Left renal pelvis (tissue), 4 donors: ENCODE data around the gene SYAP1. TPM values are rescaled to one million over a fixed set of nuclear protein-coding genes. Genes with fewer than 3 reads are reported as not detected.
A peak's percentile ranks its signal among the peaks of the same experiment; 100 is the strongest.
"Not testable (repeated sequence)": the region's sequence is repeated elsewhere in the genome, so short reads cannot be mapped to it uniquely, and the experiment has no call there.

Source experiments
- DNase-seq, 4 donors: peaks; one replicate each; pipeline ENCODE4 v3.0.0-alpha.2; 2013; ENCODE audit warnings: low read depth in 4 of 4, low spot score in 3 of 4
- polyA plus RNA-seq, 4 donors: library from polyadenylated mRNA; unstranded; fragments of 120-200 nt; gene quantifications; one replicate each; pipeline ENCODE4 v1.2.1, GENCODE V29; 2013; ENCODE audit not compliant: insufficient read length in 4 of 4

The SYAP1 gene
- polyA plus RNA-seq, 4 donors: 18.5 to 35.3 (median 32.2) TPM

- DNase-seq: no peak
Observed at GRCh38 chrX:16772460-16772859, 53.0 kb downstream of the SYAP1 start.

- DNase-seq: no peak
Observed at GRCh38 chrX:16774746-16775145, 55.3 kb downstream of the SYAP1 start.

DNA sequence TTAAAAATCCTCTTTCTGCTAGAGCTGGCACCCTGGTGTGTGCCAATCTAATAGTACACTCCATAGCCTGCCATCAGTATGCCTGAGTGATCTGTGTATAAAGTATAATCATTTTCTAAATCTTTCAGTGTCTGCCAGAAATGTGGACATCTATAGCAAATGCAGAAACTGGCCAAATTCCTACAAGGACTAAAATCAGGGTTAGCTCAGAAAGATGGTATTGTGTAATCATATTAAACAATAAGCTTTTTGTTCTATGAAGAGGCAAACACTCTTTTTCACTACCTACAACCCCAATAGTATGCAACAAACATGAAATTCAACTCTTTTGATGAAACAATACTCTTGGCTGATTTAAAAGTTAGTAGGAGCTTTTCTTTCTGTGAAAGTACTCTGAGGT, 59.1 kb downstream of the SYAP1 start:
- no peak for DNase-seq

GRCh38 chrX:16778993-16779392, 59.6 kb downstream of the SYAP1 start:
- DNase-seq: no peak

DNA sequence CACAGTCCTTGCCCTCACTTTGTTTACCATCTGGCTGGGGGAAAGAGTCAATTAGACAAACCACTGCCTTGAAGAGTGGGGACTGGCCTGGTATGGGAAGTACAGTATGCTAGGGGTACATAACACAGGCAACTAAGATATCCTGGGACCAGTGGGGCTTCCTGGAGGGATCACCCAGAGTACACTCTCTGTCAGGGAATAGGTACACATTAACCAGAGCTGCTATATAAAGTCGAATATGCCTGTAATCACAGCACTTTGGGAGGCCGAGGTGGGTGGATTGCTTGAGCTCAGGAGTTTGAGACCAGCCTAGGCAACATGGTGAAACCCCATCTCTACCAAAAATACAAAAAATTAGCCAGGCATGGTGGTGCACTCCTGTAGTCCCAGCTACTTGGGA, 60.4 kb downstream of the SYAP1 start:
- DNase-seq: not testable (repeated sequence)

DNA sequence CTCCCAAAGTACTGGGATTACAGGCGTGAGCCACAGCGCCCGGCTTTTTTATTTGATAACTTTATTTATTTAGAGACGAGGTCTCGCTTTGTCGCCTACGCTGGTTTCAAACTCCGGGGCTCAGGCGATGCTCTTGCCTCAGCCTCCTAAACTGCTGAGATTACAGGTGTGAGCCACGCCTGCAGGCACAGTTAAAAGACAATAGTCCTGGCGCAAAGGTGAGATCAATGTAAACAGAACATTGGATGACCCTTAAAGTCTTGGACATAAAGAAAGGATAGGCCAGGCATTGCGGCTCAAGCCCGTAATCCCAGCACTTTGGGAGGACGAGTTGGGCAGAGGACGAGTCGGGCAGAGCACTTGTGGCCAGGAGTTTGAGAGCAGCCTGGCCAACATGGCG, 64.0 kb downstream of the SYAP1 start:
- no peak for DNase-seq

GRCh38 chrX:16784440-16784839, 65.0 kb downstream of the SYAP1 start:
- DNase-seq: not testable (repeated sequence)

- DNase-seq: no peak
Observed at GRCh38 chrX:16785247-16786138, 66.1 kb downstream of the SYAP1 start.

GRCh38 chrX:16786139-16786790, 66.9 kb downstream of the SYAP1 start, which contains the start of gene TXLNG:
TXLNG (plus strand) TSS chrX:16786466; CDS start chrX:16786488, 22 bp downstream.
- DNase-seq: peak; percentile 83 to 93 (median 88)

DNA sequence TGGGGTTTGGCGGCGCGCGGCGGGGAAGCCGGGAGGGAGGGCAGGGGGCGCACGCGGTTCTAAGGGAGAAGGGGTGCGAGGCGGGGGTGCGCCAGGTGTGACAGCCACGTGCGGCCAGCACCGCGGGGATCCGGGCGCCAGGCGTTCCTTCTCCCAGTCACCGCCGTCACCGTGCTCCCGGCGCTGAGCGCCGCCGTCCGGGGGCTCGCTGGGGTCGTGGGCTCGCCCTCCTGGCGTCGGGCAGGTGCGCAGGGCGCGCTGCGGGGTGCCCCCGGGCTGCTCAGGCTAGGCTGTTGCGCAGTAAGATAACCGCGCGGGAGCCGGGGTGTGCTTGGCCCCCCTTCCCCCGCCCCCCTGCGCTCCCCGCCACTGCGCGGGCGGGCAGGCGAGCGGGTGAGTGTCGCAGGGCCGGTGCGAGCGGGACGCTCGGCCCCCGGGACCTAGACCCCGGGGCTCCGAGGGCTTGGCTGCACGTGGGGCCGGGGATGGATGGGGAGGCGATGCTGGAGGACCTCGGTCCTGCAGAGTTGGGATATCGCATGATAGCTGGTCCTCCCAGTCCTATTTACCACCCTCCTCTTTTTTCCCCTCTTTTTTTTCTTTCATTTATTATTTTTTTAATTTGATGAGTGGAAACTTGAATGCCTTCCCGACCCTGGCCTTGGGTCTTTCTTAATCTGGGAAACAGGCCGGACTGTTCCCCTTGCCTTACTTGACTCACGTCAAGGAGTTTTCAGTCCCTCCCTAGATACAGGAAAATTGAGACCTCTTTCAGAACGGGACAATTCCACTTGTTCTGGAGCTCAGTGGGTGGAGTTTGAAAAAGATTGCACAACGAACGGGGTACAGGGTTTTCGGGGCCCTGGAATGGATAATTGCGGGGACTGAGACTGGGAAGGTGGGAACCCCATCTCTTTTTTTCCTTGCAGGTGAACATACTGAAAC, 67.7 kb downstream of the SYAP1 start:
- DNase-seq: no peak

GRCh38 chrX:16788477-16788876, 69.1 kb downstream of the SYAP1 start:
- no peak for DNase-seq

DNA sequence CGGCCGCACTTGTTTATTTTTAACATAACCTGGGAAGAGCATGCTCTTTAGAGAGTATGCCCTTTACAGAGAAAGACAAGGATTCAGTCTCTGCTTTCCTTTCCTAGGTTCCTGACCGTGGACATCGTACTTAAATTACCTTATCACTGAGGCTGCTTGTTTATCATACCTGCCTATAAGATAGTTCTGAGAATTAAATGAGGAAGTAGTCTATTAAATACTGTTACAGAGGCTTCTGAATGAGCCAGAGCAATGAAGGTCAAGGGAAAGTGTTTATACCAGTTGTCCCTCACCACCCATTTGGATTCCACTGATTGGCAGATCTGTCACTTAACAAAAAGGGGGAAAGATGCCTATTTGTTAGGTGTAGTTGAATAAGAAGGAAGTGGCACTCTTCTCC, 76.9 kb downstream of the SYAP1 start:
- DNase-seq: no peak

- DNase-seq: no peak
Observed at GRCh38 chrX:16797358-16797757, 77.9 kb downstream of the SYAP1 start.

DNA sequence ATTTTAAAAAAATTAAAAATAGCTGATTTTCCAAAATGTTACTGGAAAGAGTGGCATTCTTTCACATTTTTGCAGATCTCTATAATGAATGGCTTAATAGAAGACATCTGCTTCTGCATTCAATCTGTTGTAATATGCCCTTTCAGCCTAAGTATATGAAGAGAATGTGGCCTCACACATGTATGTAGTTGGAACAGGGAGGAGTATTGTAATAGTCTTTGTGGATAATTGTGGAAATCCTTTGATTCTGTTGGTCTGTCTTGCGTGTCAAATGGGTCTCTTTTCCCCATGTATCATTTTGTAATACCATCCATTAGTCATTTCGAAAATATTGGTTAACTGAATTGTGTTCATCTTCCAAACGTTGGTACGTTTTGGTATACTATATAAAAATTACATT, 78.4 kb downstream of the SYAP1 start:
- DNase-seq: no peak

DNA sequence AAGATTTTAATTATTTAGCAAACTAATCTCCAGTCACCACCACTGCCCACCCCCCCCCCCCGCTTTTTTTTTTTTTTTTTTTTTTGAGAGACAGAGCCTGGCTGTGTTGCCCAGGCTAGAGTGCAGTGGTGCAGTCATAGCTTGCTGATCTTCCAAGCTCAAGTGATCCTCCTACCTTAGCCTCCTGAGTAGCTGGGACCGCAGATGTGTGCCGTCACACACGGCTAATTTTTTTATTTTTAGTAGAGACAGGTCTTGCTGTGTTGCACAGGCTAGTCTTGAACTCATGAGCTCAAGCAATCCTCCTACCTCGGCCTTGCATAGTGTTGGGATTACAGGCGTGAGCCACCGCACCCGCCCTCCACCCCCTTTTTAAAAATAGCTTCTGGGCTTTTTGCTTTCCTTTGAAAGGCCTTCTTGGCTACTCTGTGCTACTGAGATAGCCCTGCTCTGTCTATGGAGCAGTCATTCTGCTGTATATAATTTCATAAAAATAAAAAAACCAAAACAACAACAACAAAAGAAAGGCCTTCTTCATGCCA, 85.6 kb downstream of the SYAP1 start:
- DNase-seq: no peak

DNA sequence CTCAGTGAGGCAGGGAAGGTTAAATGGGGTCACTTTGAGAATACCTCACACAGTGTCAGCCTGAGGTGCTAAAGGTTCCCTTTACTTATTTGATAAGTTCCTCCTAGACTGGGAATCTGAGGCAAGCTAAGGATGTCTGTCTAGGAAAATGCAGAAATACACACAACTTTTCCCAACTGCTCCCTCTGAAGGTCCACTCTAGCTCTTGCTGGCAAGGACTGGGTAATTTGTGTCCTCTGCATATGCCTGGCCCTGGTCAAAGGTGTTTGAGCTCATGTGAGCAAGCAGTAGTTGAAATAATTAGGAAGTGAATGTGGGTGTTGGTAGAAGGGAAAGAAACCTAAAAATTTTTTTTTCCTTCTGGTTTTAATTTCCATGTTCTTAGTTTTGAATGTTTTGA, 88.1 kb downstream of the SYAP1 start:
- DNase-seq: no peak

DNA sequence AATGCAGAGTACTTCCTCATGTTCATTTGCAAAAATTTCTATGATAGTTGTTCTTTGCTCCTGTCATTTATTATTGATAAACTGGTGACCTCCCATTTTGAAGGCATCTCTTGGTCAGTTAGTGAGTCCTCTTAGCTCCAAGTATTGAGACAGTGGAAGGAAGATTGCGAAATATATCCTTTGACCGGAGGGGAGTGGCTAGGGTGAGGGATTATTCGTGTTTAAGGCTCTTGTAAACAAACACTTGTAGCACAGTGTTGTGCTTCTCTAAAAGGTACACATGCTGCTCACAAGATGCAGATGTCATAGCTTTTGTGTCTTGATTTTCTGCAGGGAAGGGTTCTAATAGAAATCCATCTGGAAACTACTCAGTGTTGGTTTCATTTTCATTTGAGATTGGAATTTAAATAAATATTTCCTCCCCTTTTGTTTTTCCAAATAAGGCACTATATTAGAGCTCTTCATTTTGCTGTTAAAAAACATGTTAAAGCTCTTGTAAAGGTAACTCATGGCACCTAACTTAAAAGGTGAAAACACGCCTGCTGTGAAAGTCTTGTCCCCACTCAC, 88.6 kb downstream of the SYAP1 start:
- no peak for DNase-seq

DNA sequence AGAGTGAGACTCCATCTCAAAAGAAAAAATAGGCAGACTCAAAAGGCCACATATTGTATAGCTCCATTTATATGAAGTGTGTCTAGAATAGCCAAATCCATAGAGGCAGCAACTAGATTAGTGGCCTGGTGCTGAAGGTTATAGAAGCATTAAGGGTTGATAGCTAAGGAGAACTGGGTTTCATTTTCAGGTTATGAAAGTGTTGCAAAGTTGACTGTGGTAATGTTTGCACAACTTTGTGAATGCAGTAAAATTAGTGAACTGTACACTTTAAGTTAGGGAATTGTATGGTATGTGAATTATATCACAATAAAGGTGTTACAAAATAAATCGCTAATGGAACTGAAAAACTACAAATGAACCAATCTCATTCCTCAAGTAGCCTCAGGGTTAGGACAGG, 95.2 kb downstream of the SYAP1 start:
- no peak for DNase-seq
